ENCODE data around the gene COLEC11. TPM values are rescaled to one million over a fixed set of nuclear protein-coding genes. Genes with fewer than 3 reads are reported as not detected.

COLEC11 gene
- polyA plus RNA-seq, 2 of the 4 experiments (the other 2 are of a cell fraction) = 0.30 to 0.97 TPM

- TF ChIP-seq HMGXB4 (CRISPR knock-in tag; IDR thresholded peaks at IDR 0.05; ENCODE audit: borderline replicate concordance) (0 out of 2 replicates have a peak, but pooled peaks have one; percentile 63), E2F6 (IDR thresholded peaks at IDR 0.05; ENCODE audit: borderline replicate concordance, low read depth) (peak; percentile 99), REST (IDR thresholded peaks at IDR 0.05) (0 out of 2 replicates have a peak, but pooled peaks have one; percentile 32), BCL3 (IDR thresholded peaks at IDR 0.05) (peak; percentile 85; the same call in 1 of the 3 replicates), HOXB13 (CRISPR knock-in tag; IDR thresholded peaks at IDR 0.05; ENCODE audit: low read depth) (peak; percentile 93; the same call in 1 of the 2 replicates), CEBPB (IDR thresholded peaks at IDR 0.05) (no peak), USF2 (IDR thresholded peaks at IDR 0.05) (peak; percentile 59), GATA3 (IDR thresholded peaks at IDR 0.05; ENCODE audit: borderline replicate concordance) (peak; percentile 40; the same call in 1 of the 2 replicates), FOXS1 (CRISPR knock-in tag; IDR thresholded peaks at IDR 0.05) (peak; percentile 63; the same call in 1 of the 2 replicates), NR3C1 (IDR thresholded peaks at IDR 0.05) (no peak), KDM1A (IDR thresholded peaks at IDR 0.05; ENCODE audit: low read depth) (no peak), ZNF302 (CRISPR knock-in tag; IDR thresholded peaks at IDR 0.05) (no peak), NPAS2 (CRISPR knock-in tag; IDR thresholded peaks at IDR 0.05; ENCODE audit: borderline replicate concordance) (peak; percentile 59; the same call in 1 of the 2 replicates), MYC (IDR thresholded peaks at IDR 0.05; ENCODE audit: borderline replicate concordance, low read length) (peak; percentile 96), RFX5 (IDR thresholded peaks at IDR 0.05) (no peak), RARB (CRISPR knock-in tag; IDR thresholded peaks at IDR 0.05) (0 out of 2 replicates have a peak, but pooled peaks have one; percentile 56), POLR2A (IDR thresholded peaks at IDR 0.05; ENCODE audit: low read length) (peak; percentile 94), EHF (CRISPR knock-in tag; IDR thresholded peaks at IDR 0.05) (no peak), RAD21 (conservative IDR thresholded peaks at IDR 0.05 in 1 of 2, IDR thresholded peaks at IDR 0.05 in 1 of 2) (0 out of 5 replicates have a peak, but pooled peaks of 1 of the 2 experiments have one; percentile 21), HEYL (CRISPR knock-in tag; IDR thresholded peaks at IDR 0.05) (no peak)
Observed at GRCh38 chr2:3558205-3559014, 36.5 kb upstream of the COLEC11 start, which contains the start of gene RNASEH1 (continued).
